ENCODE data around the gene SLC35E4.

DNA sequence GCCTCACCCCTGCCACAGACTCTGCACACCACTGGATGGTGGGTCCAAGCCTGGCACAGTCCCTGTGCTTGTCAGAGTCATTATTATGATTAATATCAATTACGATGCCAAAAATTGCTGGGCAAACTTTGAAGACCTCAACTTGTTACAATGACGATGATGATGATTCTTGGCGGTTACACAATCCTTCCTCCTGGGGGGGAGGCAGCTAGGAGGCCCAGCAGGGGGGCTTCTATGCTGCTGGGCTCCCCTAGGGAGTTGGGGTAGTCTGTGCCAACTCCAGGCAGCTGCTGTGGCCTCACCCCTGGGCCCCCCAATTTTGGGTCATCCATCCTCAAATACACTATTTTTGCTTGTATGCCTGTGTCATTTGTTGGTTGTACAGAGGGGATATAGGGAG is 12.0 kb downstream of the SLC35E4 start:
- TF ChIP-seq, protein P1, sequence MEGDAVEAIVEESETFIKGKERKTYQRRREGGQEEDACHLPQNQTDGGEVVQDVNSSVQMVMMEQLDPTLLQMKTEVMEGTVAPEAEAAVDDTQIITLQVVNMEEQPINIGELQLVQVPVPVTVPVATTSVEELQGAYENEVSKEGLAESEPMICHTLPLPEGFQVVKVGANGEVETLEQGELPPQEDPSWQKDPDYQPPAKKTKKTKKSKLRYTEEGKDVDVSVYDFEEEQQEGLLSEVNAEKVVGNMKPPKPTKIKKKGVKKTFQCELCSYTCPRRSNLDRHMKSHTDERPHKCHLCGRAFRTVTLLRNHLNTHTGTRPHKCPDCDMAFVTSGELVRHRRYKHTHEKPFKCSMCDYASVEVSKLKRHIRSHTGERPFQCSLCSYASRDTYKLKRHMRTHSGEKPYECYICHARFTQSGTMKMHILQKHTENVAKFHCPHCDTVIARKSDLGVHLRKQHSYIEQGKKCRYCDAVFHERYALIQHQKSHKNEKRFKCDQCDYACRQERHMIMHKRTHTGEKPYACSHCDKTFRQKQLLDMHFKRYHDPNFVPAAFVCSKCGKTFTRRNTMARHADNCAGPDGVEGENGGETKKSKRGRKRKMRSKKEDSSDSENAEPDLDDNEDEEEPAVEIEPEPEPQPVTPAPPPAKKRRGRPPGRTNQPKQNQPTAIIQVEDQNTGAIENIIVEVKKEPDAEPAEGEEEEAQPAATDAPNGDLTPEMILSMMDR (conservative IDR thresholded peaks at IDR 0.05; ENCODE audit: low read length) = no peak
- TF ChIP-seq EZH2phosphoT487 (IDR thresholded peaks at IDR 0.05; ENCODE audit: borderline replicate concordance, low read depth, low read length) = no peak
